Activated CD4-positive, alpha-beta T cell treated with anti-CD3 and anti-CD28 coated beads, Interleukin-2, amount 50 U/mL, for 48 hours (primary cell): ENCODE data around the gene NFYA.
A peak's percentile ranks its signal among the peaks of the same experiment; 100 is the strongest.

Experiments used
- DNase-seq, 2 experiments: peaks; one replicate each; pipeline ENCODE4 v3.0.0-alpha.2; 2020

The NFYA gene

DNA sequence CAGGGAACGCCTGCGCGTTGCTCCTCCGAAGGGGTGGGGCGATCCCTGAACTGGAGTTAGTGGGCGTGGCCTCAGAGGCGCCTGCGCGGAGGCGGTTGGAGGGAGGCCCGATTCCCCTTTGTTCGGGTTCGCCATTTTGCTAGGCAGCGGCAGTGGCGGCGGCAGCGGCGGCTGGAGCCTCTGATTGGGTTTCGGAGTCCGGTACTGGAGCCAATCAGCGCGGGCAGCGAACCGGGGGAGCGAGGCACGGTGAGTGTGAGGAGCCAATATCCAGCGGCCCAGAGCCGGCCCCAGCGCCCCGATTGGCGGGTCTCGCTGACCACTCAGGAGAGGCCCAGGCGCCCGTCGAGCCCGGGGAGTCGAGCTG is at the start of gene NFYA:
TSS of gene NFYA (plus strand) at position 139 of the 367 bp plus-strand sequence. CDS start 6,116 bp downstream, outside the sequence.
- peak in 1 of 2 experiments; percentile 100 for DNase-seq

DNA sequence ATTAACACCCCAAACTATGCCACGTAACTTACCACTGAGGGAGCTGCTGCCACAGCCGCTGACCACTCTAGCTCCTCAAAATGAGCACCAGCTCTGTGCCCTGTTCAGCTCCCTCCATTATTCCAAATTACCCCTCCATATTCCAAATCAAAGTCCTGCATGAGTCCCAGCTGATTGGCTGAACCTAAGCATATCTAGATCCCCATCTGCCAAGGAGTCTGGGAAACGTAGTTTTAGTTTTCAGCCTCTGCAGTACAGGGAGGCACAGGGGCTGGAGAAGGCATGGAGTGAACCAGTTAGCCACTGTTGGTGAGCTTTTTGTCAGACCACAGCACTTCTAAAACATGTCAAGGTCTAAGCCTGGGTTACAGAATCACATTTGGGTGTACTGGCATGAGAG is 49.7 kb upstream of the NFYA start:
- no peak for DNase-seq

DNA sequence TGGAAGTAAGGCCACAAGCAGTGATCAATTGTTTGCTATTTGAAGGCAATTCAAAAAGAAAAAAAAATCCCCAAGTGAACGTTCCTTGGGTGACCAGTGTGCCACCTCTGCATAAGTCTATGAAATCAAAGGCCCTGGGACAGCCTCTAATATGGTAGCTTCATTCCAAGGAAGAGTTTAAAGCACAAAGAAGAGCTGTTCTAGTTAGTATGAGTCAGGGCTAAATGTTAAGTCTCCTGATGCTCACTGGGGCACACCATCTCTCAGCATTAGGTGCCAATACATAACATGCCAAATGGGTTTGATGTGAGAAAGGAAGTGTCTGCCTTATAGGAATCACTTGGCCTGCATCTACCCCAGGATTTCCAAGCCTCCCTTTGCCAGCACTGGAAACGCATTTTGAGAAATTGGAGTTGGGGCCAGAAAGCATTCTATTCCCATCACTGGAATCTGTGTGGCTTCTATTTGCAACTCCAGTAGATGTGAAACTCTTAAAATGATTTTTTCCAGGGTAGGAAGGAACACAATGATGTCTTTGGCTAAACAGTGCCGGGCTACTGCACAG is 46.7 kb upstream of the NFYA start:
- no peak for DNase-seq

DNA sequence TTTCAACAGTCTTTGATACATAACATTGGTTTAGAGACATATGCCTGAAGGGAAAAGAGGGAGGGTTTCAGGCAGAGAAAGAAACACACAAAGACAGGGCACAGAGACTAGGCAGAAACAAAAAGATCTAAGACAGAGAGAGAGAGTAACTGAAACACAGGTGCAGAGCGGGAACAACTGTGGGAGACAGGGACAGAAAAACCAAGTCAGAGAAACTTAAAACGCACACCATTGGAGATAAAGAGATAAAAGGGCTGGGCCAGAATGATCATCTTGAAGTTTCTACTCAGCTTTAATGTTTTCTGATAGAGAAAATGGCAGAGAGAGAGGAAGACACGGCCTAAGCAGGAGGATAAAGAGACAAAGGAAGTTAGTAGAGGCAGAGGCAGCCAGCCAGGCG is 45.5 kb upstream of the NFYA start:
- DNase-seq = no peak

DNA sequence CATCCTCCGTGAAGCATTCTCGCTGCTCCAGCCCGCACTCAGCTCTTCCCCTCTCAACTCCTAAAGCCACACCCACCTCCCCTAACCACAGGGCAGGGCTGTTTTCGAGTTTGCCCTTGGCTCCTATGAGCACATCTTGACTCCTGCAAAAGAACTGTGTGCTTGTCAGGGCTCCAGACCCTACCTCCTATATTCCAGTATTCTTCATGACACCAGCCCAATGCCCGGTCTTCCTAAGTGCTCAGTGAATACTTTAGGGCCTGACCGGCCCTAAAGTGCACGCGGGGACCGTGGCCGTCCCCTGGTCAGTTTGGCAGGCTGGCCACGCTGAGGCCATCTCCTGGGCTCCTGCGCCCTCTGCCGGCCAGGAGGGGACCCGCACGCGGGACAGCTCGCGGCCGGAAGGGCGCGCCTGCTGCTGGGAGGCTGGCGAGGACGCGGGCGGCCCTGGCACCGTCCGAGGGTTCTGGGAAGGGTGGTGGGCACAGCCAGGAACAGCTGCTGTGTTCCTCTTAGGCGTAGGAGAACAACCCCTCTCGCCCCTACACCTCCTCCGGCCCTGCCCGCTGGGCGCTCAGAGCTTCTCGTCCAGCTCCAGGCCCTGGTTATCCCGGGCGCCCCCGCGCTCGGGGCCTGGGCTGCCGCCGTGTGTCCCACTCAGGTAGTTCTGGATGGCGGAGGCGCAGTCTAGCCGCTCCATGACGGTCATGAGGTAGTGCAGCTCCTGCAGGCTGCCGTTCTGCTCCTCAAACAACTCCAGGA is 44.8 kb upstream of the NFYA start:
- DNase-seq = peak; percentile 82 to 84

DNA sequence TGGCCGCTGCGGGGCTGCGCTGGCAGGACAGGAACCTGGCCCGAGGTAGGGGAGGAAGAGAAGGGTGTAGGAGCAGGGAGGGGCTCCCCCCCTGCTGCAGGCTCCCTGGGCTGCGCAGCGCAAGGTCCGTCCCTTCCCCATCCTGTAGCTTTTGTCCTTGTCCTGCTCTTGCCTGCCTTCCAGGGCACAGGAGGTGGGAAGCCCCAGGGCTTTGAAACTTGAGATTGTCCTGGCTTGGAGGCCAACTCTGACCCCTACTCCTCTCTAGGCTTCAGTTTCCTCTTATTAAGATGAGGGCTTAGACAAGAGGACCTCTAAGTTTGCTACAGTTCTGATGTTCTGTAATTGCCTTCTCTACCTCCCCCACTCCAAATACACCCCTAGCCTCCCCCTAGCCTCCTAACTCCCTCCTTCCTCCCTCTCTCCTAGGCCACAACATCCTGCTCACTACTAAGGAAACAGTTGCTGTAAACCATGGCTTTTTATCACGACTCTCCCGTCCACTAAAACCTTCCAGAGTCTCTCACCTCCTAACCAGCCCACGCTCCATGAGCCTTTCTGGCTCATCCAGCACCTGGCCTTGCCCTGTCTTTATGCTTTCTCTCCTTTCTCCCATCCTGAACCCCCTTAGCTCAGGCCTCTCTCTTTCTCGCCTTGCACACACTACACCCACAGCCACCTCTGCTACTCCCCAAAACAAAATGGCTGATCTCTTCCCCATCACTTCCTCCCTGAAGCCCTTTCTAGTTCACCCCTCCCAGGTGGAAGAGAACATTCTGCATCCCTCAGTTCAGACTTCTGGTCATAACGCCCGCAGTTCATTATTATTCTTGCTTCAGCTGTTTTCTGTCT is 44.0 kb upstream of the NFYA start:
- peak in 1 of 2 experiments; percentile 7 for DNase-seq

DNA sequence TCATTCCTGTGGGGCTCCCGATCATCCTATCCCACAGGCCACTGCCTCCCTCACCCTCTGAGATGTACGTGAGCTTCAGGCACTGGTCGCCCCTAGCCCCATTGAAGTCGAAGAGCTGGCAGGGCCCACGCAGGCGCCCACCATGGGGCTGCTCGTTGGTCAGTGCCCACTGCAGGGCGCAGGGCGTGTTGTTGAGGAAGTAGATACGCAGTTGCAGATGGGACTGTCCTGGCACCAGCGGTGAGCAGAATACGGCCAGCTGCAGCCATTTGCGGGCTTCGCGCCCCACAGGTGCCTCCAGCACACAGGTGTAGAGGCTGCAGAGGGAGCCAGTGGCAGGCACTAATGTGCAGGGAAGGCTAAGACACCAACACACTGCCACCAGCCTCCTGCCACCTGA is 39.9 kb upstream of the NFYA start:
- DNase-seq = no peak

DNA sequence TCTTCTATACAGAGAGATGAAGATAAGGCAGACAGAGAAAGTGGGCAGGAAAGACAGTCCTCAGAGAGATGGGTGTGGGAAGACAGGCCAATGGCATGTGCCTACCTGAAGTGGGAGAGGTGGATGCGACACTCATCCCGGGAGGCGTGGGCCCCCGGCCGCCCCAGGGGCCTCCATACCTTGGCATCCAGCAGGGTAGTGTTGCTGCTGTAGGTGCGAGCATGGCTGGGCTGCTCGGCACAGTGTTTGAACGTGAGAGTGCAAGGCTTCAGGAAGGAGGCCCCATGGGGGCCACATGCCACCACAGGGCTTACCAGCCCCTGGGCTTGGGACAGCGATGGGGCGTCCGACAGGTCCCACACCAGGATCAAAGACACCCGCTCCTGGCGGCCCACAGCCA is 39.0 kb upstream of the NFYA start:
- DNase-seq = no peak

DNA sequence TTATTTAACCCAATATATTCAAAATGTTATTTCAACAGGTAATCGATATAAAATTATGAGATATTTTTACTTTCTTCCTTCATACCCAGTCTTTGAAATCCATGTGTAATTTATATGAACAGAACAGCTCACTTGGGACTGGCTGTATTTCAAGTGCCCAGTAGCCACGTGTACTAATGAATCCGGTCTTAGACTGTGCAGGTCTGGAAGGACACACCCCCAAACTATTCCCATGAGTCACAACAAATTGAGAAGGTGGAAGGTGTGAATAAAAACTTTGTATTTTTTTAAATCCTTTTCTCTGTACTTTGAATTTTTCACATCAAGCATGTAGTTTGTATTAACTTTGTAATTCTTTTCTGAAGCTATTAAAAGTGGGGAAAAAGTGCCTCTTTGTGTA is 36.6 kb upstream of the NFYA start:
- no peak for DNase-seq

DNA sequence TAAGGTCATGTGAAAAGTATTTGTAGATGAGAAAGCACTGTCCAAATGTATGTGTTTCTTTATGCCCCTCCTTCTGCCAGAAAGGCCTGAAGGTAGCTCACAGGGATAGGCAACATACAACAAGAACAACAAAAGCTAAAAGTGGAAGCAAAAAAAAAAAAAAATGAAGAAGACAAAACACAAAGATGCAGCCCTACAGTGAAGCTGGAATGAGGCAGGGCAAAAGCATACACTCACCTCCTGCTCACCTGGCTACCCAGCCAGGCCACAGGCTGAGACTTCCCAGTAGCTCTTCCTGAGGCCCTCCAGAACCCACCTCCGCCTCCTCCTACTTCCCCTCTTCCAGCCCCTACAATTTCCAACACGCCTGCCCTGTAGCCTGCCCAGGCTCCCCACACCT is 36.2 kb upstream of the NFYA start:
- no peak for DNase-seq

DNA sequence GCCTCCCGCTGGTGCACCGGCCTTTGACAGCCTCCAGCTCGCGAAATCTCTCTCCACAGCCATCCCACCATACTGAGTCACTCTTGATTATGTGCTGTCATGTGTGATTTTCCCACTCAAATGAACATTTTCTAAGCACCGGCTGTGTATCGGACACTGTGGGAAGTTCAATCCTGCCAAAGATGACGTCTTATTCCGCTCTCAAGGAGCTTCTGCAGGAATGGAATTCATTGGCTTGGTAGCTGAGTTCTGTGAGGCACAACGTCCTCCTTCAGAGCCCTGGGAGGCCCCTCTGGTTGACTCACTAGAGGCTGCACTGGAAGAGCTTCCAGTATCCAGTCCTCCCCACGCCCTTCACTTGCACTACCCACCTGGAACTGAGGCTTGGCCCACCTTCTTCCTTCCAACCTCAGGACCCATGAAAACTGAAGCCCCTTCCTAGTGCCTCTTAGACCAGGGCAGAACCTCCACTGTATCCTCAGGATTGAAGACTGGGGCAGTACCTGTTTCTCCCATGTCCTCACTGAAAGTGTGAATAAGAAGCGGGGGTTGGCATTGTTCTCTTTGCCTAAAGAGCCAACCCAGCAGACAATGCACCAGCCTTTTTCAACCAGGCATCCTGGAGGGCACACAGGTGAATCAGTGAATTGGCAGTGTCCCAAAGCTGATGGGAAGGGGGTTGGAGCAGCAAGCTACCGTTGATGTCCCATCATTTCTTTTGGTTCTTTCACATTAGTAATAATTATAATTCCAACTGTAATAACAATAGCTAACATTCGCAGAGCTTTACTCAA is 35.5 kb upstream of the NFYA start:
- no peak for DNase-seq

DNA sequence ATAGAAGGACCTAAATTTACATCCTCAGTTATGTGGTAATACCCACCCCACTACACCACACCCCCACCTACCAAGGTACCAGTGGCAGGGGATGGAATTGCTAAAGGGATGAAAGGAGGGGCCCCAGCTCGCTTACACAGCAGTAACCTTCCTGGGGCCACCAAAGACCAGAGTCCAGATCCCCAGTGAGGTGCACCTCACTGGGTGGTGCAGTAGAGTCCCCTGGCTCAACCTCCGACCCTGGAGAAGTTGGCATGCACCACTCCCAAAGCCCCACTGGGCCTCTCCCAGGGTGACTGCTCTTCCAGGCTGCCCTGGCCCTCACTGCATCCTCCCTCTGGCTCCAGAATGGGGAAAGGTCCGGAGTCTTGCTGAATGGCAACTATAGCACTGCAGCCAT is 34.6 kb upstream of the NFYA start:
- no peak for DNase-seq

DNA sequence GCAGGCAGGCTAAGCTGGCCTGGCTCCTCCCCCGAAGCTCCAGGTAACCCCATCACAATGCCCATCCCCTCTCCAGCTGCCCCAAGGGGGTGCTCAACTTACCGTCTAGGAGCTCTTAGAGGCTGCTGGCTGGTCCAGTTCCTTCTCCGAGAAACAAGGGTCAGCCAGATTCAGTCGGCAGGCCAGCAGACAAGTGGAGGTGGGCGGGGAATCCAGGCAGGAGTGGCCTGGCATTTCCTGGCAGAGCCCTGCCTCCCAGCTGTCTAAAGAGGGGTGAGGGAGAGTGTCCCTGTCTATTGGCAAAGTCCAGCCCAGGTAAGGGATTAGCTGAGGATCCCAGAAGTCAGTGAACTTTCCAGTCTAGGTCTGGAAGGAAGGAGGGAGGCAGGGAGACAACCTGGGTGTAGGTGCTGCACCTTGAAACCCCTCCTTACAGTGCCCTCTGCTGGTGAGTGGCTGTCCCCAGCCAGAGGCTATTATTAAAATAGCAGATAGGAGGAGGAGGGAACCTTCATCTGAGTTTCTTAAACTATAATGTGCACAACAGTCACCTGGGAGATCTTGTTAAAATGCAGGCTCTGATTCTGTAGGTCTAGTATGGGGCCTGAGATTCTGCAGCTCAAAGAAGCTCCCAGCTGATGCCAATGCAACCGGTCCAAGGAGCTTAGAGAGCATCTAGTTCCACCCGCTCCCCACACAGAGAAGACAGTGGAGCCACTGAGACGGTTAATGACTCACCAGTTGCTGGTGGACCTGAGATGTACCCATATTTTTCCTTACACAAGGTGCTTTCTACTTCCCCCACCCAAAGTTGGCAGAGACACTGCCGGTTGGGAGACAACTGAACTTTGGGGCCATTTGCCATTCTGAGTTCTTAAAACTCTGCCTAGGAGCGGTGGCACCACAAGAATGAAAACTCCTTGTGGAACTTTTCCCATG is 33.4 kb upstream of the NFYA start, which contains the start of gene UNC5CL:
TSS of gene UNC5CL (minus strand) at position 162 of the 939 bp plus-strand sequence. CDS start 4,147 bp downstream, outside the sequence.
- DNase-seq = peak; percentile 64 to 66

DNA sequence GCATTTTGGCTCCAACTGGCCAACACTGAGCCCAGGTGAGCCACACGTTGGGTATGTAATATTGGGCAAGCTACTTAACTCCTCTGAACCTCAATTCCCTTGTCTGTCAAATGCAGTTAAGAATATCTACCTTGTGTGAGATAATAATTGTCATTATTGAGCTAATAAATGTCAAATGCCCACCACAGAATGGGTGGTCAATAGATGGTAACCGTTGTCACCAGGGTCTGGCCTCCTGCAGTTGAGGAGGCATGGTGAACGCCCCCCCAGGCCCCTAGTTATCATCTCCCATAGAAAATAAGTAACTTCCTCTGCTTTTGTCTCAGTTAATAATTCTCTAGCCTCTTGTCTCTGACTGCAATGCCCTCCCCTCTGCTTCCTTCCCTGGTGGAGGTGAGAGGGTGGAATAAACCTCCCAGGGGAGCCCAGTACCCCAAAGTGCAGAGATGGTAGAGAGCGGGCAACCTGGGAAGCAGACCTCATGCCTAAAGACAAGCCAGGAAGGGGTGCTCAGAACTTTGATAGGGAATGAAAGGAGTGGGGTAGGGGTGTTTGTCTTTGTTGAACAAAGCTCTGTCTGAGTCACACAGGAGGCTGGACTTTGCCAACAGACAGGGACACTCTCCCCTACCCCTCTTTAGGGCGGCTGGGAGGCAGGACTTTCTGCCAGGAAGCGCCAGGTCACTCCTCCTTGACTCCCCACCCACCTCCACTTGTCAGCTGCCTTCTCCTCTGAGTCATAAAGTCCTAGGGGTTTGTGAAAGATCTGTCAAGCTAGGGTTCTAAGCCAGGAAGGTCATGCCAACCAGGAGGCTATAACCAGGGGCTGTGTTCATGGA is 32.5 kb upstream of the NFYA start:
- DNase-seq = peak; percentile 8 to 9

DNA sequence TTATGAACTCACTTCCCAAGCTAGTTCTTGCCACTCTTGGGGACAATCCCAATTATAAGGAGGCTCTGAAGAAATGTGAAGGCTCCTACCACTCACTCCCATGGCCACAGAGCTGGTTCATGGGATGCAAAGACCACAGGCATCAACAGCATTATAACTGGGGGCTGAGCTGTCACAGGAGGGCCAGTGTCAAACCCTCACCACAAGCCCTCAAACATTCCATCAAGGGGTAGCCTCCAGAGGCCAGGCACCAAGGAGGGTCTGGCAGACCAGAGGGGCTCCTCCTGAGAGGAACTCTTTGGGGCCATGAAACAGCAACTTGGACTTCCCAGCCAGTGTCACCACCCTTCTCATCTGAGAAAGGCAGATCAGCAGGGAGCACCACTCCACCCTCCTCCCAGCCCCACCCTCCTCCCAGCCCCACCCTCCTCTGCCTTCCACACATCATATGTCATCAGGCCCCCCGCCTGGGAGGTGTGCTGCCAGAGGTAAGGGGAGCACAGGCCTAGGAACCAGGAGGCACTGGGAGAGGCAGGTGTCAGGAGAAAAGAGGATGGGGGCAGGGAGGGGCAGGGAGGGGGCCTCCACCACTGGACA is 31.7 kb upstream of the NFYA start:
- DNase-seq = no peak

DNA sequence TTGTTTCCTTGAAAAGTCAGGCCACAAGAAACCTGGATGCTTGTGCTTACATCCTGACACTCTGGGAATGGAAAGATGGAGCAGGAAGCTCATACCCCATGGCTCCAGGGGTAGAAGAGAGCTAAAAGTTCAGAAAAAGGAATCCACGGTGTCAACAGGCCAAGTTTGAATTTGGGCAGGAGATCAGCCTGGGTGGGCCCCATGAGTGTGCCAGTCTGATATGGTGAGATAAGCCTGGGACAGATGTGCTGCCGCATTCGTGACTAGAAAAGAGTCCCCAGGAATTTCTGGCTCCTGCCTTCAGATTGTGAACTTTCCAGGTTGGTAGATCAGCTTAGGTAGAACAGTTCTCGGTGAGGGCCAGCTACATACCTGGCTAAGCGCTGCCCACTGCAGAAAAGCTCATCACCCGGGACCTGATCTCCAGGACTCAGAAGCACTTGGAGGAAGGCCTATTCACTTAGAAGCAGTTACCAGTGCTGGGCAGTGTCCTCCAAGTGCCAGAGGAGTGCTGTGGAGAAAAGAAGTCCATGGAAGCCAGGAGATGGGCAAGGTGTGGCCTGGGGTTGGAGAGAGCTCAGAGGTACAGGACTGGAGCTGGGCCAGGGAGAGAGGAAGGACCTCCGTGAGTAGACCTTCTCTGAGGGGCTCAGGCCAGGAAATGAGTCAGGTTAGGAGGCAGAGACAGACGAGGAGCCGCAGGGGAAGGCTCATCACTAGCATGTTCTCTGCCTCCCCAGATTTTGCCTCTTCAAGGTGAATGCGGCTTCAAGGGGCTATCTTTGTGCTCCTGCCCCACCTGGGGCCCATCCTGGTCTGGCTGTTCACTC is 30.3 kb upstream of the NFYA start, which contains the start of gene TSPO2:
TSS of gene TSPO2 (plus strand) at position 242 of the 830 bp plus-strand sequence. CDS start at position 761, 519 bp downstream.
- no peak for DNase-seq

DNA sequence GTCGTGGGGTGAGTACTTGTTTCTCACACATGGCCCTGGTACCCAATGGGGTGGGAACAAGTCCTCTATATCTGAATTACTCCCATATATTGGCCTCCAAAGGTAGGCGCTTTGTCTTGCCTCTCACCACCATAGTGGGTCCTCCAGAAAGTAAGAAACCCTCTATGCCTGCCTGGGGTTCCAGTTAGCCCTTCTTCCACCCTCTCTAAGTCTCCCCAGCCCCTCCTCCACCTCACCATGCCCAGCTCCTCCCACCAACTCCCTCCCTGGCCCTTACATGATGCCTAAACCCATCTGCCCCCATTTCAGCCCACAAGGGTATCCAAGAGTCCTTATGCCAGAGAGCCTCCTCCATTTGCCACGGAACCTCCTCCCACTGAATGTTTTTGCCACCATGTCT is 29.6 kb upstream of the NFYA start:
- DNase-seq = no peak

DNA sequence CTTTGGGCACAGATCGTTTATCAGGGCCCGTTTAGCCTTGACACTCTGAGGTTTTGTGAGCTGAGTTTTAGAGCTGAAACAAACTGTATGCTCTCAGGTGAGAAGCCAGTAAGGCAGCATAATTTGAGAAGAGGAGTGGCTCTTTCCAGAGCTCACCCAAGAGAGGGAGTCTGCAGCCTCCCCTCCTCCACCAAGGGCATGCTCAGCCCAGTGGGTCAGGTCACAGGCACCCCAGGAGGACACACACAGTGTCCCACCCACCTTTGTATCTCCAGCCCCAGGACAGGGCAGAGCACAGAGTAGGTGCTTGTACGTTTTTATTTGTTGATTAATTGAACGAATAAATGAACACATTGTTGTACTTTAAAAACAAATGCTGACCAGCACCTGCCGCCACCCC is 27.1 kb upstream of the NFYA start:
- no peak for DNase-seq

DNA sequence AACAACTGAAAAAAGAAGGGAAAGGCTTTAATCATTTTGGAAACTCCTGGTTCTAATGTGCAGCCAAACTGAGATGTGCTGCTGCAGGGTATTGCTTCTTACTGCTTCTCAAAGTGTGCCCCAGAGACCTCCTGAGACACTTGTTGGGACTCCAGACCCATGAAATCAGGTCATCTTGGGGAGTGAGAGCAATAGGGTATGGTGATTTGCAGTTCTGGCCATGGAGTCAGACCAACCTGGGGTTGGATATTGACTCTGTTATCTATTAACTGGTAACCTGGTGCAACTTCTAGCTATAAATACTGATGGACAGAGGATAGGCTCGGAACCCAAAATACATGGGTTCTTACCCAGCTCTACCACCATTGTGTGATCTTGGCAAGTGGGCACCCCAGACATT is 26.7 kb upstream of the NFYA start:
- no peak for DNase-seq
